Activated CD4-positive, alpha-beta T cell treated with anti-CD3 and anti-CD28 coated beads, Interleukin-2, amount 50 U/mL, for 24 hours (primary cell): ENCODE measurements around the gene CAMKMT.

Source experiments
- DNase-seq, 2 donors: peaks; one replicate each; pipeline ENCODE4 v3.0.0-alpha.2; 2020; ENCODE audit warnings: low read depth in 1 of 2, low spot score in 1 of 2

Gene CAMKMT

GRCh38 chr2:44548221-44549098 lies 186.7 kb downstream of the CAMKMT start:
- DNase-seq = no peak

- DNase-seq = no peak
These were observed 187.3 kb downstream of the CAMKMT start for GRCh38 chr2:44549099-44549471.

GRCh38 chr2:44549856-44550255 lies 188.1 kb downstream of the CAMKMT start:
- no peak for DNase-seq

- DNase-seq = no peak
These were observed 188.8 kb downstream of the CAMKMT start for GRCh38 chr2:44550561-44550960.

GRCh38 chr2:44551497-44551896 lies 189.8 kb downstream of the CAMKMT start:
- no peak for DNase-seq

GRCh38 chr2:44553456-44553855 lies 191.7 kb downstream of the CAMKMT start:
- DNase-seq = no peak

- DNase-seq = no peak
These were observed 194.0 kb downstream of the CAMKMT start for GRCh38 chr2:44555700-44556099.

- DNase-seq = no peak
These were observed 197.4 kb downstream of the CAMKMT start for GRCh38 chr2:44559108-44559507.

GRCh38 chr2:44560352-44560751 lies 198.6 kb downstream of the CAMKMT start:
- DNase-seq = no peak

GRCh38 chr2:44560941-44561340 lies 199.2 kb downstream of the CAMKMT start:
- no peak for DNase-seq

GRCh38 chr2:44562737-44563136 lies 201.0 kb downstream of the CAMKMT start:
- DNase-seq = no peak

GRCh38 chr2:44564752-44565151 lies 203.0 kb downstream of the CAMKMT start:
- DNase-seq = no peak

GRCh38 chr2:44566059-44566458 lies 204.3 kb downstream of the CAMKMT start:
- DNase-seq = no peak

- no peak for DNase-seq
These were observed 207.7 kb downstream of the CAMKMT start for GRCh38 chr2:44569491-44569890.

GRCh38 chr2:44570271-44570670 lies 208.5 kb downstream of the CAMKMT start:
- DNase-seq = no peak

- DNase-seq = no peak
These were observed 209.0 kb downstream of the CAMKMT start for GRCh38 chr2:44570777-44571176.

GRCh38 chr2:44572196-44572900 lies 210.6 kb downstream of the CAMKMT start:
- DNase-seq = no peak

- no peak for DNase-seq
These were observed 212.2 kb downstream of the CAMKMT start for GRCh38 chr2:44573996-44574395.

- no peak for DNase-seq
These were observed 216.8 kb downstream of the CAMKMT start for GRCh38 chr2:44578471-44579093.

GRCh38 chr2:44579115-44579836 lies 217.5 kb downstream of the CAMKMT start:
- no peak for DNase-seq

GRCh38 chr2:44579837-44580230 lies 218.1 kb downstream of the CAMKMT start:
- no peak for DNase-seq
